ENCODE results near the gene KLF16.
"Not testable (repeated sequence)": the region's sequence is repeated elsewhere in the genome, so short reads cannot be mapped to it uniquely, and the experiment has no call there.

Gene KLF16

GRCh38 chr19:1901940-1902404, 38.6 kb upstream of the KLF16 start:
- DNase-seq (ENCODE audit: low read depth), result no peak
- TF ChIP-seq CTCF (IDR thresholded peaks at IDR 0.05; ENCODE audit: low read depth, low read length, missing control alignments), result no peak
- no peak overlapping the region for H3K4me3 ChIP-seq (ENCODE audit: low read depth, low read length)

GRCh38 chr19:1896508-1896907, 33.1 kb upstream of the KLF16 start:
- no peak overlapping the region for H3K4me3 ChIP-seq (ENCODE audit: low read depth, low read length)
- no peak for DNase-seq (ENCODE audit: low read depth)
- no peak for TF ChIP-seq CTCF (IDR thresholded peaks at IDR 0.05; ENCODE audit: low read depth, low read length, missing control alignments)

- H3K4me3 ChIP-seq (ENCODE audit: low read depth, low read length), result no peak overlapping the region
- no peak for TF ChIP-seq CTCF (IDR thresholded peaks at IDR 0.05; ENCODE audit: low read depth, low read length, missing control alignments)
- DNase-seq (ENCODE audit: low read depth), result no peak
These were observed 30.4 kb upstream of the KLF16 start for GRCh38 chr19:1893791-1894190.

GRCh38 chr19:1889907-1890306, 26.5 kb upstream of the KLF16 start:
- no peak for DNase-seq (ENCODE audit: low read depth)
- no peak overlapping the region for H3K4me3 ChIP-seq (ENCODE audit: low read depth, low read length)
- TF ChIP-seq CTCF (IDR thresholded peaks at IDR 0.05; ENCODE audit: low read depth, low read length, missing control alignments), result no peak

GRCh38 chr19:1888385-1888784, 25.0 kb upstream of the KLF16 start:
- no peak for TF ChIP-seq CTCF (IDR thresholded peaks at IDR 0.05; ENCODE audit: low read depth, low read length, missing control alignments)

GRCh38 chr19:1886360-1886759, 23.0 kb upstream of the KLF16 start:
- DNase-seq (ENCODE audit: low read depth); H3K4me3 ChIP-seq (ENCODE audit: low read depth, low read length): not testable (repeated sequence)

More at GRCh38 chr19:1888385-1888784, 25.0 kb upstream of the KLF16 start:
- no peak for DNase-seq (ENCODE audit: low read depth)
- no peak overlapping the region for H3K4me3 ChIP-seq (ENCODE audit: low read depth, low read length)

GRCh38 chr19:1885398-1886119, 22.2 kb upstream of the KLF16 start, which contains the start of gene ABHD17A:
Gene ABHD17A (minus strand): TSS chr19:1885496. CDS start chr19:1881566, 3,930 bp downstream.
- peak within 1 kb of the TSS; percentile 97 for H3K4me3 ChIP-seq (ENCODE audit: low read depth, low read length)
- peak; percentile 69 for DNase-seq (ENCODE audit: low read depth)

GRCh38 chr19:1884719-1885334, 21.4 kb upstream of the KLF16 start:
- no peak for TF ChIP-seq CTCF (IDR thresholded peaks at IDR 0.05; ENCODE audit: low read depth, low read length, missing control alignments)
- peak overlapping the region; percentile 97 for H3K4me3 ChIP-seq (ENCODE audit: low read depth, low read length)
- DNase-seq (ENCODE audit: low read depth), result no peak
